NT2/D1 (cell line): Measurements from ENCODE around the gene MAD1L1.

Experiments used
- YY1 ChIP-seq: IDR thresholded peaks from 2 replicates; pipeline ENCODE4 v1.6.1; 2011; ENCODE audit not compliant: insufficient read length, insufficient read depth
- ZNF274 ChIP-seq: IDR thresholded peaks from 2 replicates; pipeline ENCODE4 v1.6.1; 2011; ENCODE audit warnings: mild to moderate bottlenecking, low read depth, low read length

DNA sequence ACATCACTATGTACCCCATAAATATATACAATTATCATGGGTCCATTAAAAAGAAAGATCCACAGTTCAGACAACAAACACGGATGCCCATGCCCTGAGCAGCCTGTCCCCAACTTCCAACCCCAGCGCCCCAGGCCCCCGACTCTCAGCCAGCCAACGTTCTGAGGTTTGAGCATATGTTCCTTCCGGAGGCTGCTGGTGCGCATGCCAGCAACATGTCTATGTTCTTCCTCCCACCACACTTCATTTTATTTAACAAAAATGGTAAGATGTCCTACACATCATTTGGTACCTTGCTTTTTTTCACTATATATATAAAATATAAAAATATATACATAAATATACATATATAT, 250.9 kb downstream of the MAD1L1 start:
- TF ChIP-seq ZNF274: no peak
- no peak for TF ChIP-seq YY1
